Osteocyte (in vitro differentiated cells): ENCODE results near the gene TTN. TPM values are rescaled to one million over a fixed set of nuclear protein-coding genes. Genes with fewer than 3 reads are reported as not detected.
"Not testable (repeated sequence)": the region's sequence is repeated elsewhere in the genome, so short reads cannot be mapped to it uniquely, and the experiment has no call there.

Experiments
- DNase-seq: peaks from one replicate; pipeline ENCODE4 v3.0.0; 2021; ENCODE audit warnings: mixed read lengths; ENCODE audit not compliant: unreplicated experiment; ENCODE audit errors: extremely low spot score
- H3K27ac Mint-ChIP-seq: one replicate; pipeline ENCODE4 v1.8.0; 2021; ENCODE audit warnings: mild to moderate bottlenecking, mixed read lengths; ENCODE audit not compliant: unreplicated experiment
- H3K27me3 Mint-ChIP-seq: one replicate; pipeline ENCODE4 v1.8.0; 2021; ENCODE audit warnings: mixed read lengths; ENCODE audit not compliant: unreplicated experiment
- H3K36me3 Mint-ChIP-seq: one replicate; pipeline ENCODE4 v1.8.0; 2021; ENCODE audit warnings: mixed read lengths; ENCODE audit not compliant: unreplicated experiment
- H3K4me1 Mint-ChIP-seq: one replicate; pipeline ENCODE4 v1.8.0; 2021; ENCODE audit warnings: mixed read lengths; ENCODE audit not compliant: unreplicated experiment
- H3K4me3 Mint-ChIP-seq: one replicate; pipeline ENCODE4 v1.8.0; 2021; ENCODE audit warnings: mild to moderate bottlenecking, moderate library complexity, mixed read lengths; ENCODE audit not compliant: unreplicated experiment
- H3K9me3 Mint-ChIP-seq: one replicate; pipeline ENCODE4 v1.8.0; 2021; ENCODE audit warnings: mixed read lengths; ENCODE audit not compliant: unreplicated experiment
- total RNA-seq: library from RNA; stranded (reverse); gene quantifications from 2 replicates; pipeline ENCODE4 v1.2.1, GENCODE V29; 2021
- TF ChIP-seq, protein P1 (sequence below): fragments of 200-600 bp; sonication (generic); IDR thresholded peaks from 2 replicates; pipeline ENCODE4 v1.5.0; 2021; ENCODE audit warnings: antibody characterized with exemption, mild to moderate bottlenecking, moderate library complexity

TTN gene
- total RNA-seq, 1 donor from 2014 or later = not detected

DNA sequence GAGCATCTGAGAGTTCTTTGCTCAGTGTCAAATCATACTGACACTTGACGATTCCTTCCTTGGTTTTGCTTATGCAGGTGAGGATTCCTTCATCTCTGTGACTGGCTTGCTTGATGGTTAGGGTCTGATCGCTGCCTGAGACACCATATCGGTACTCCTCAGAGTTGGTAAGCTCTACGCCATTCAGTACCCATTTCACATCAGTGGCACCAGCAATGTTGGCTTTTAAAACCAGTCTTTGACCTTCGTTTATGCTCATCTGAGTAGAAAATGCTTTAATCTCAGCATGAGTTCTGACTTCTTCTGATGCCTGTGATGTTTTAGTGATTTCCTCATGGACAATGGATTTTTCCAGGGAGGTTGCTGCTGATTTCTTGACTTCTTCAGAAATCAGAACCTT is 278.6 kb downstream of the TTN start:
- H3K4me1 Mint-ChIP-seq = peaks cover 16% of the 10 kb centered on the region
- H3K36me3 Mint-ChIP-seq = peaks cover 20% of the 10 kb centered on the region
- TF ChIP-seq, protein P1, sequence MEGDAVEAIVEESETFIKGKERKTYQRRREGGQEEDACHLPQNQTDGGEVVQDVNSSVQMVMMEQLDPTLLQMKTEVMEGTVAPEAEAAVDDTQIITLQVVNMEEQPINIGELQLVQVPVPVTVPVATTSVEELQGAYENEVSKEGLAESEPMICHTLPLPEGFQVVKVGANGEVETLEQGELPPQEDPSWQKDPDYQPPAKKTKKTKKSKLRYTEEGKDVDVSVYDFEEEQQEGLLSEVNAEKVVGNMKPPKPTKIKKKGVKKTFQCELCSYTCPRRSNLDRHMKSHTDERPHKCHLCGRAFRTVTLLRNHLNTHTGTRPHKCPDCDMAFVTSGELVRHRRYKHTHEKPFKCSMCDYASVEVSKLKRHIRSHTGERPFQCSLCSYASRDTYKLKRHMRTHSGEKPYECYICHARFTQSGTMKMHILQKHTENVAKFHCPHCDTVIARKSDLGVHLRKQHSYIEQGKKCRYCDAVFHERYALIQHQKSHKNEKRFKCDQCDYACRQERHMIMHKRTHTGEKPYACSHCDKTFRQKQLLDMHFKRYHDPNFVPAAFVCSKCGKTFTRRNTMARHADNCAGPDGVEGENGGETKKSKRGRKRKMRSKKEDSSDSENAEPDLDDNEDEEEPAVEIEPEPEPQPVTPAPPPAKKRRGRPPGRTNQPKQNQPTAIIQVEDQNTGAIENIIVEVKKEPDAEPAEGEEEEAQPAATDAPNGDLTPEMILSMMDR = no peak
- H3K9me3 Mint-ChIP-seq = no peaks in the 10 kb centered on the region
- no peaks in the 10 kb centered on the region for H3K27me3 Mint-ChIP-seq
- H3K27ac Mint-ChIP-seq = no peak overlapping the region
- H3K4me3 Mint-ChIP-seq = no peak overlapping the region
- DNase-seq = no peak

DNA sequence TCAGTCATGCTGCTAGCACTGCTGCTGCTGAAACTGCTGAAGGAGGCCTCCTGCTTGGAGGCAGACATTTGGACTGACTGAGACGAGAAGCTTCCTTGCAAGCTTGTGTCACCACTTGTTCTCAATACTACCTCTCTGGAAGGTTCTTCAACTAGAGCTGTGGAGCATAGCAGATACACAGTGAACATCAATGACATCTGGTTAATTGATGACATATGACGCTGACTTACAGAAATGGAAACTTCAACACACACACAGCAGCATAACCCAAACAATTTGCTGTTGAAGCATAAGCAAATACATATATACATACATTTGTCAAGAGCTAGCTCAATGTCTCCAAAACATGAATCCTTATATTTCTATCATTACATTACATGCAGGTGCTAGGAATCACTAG is 279.6 kb downstream of the TTN start:
- no peaks in the 10 kb centered on the region for H3K9me3 Mint-ChIP-seq
- H3K4me1 Mint-ChIP-seq = peaks cover 20% of the 10 kb centered on the region
- no peak overlapping the region for H3K27ac Mint-ChIP-seq
- TF ChIP-seq, protein P1 = no peak
- no peak for DNase-seq
- H3K27me3 Mint-ChIP-seq = no peaks in the 10 kb centered on the region
- peaks cover 13% of the 10 kb centered on the region for H3K36me3 Mint-ChIP-seq
- no peak overlapping the region for H3K4me3 Mint-ChIP-seq

DNA sequence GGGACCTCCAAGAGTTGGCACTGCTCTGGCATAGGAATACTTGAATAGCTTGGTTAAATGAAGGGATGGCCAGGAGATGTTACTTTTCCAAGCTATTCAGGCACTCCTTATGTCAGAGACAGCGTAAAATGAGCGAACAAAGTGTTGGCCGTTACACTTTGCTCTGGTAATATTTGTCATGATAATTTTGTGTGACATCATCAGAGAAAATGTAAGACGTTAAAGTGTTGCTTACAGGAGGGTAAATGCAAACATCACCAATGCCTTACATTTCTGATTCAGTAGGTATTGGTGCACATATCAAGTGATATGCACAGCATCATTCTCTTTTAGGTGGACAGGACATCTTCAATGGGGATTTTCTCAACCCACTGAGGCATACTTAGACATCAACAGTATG is 281.0 kb downstream of the TTN start:
- H3K27me3 Mint-ChIP-seq = no peaks in the 10 kb centered on the region
- peaks cover 3% of the 10 kb centered on the region for H3K36me3 Mint-ChIP-seq
- peaks cover 20% of the 10 kb centered on the region for H3K4me1 Mint-ChIP-seq
- no peak overlapping the region for H3K27ac Mint-ChIP-seq
- TF ChIP-seq, protein P1 = no peak
- DNase-seq = no peak
- no peak overlapping the region for H3K4me3 Mint-ChIP-seq
- no peaks in the 10 kb centered on the region for H3K9me3 Mint-ChIP-seq

DNA sequence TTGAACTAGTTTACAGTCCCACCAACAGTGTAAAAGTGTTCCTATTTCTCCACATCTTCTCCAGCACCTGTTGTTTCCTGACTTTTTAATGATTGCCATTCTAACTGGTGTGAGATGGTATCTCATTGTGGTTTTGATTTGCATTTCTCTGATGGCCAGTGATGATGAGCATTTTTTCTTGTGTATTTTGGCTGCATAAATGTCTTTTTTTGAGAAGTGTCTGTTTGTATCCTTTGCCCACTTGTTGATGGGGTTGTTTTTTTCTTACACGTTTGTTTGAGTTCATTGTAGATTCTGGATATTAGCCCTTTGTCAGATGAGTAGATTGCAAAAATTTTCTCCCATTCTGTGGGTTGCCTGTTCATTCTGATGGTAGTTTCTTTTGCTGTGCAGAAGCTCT is 281.8 kb downstream of the TTN start:
- H3K9me3 Mint-ChIP-seq, H3K27me3 Mint-ChIP-seq, H3K27ac Mint-ChIP-seq, DNase-seq, H3K4me3 Mint-ChIP-seq, H3K36me3 Mint-ChIP-seq: not testable (repeated sequence)
- peaks cover 20% of the 10 kb centered on the region for H3K4me1 Mint-ChIP-seq

DNA sequence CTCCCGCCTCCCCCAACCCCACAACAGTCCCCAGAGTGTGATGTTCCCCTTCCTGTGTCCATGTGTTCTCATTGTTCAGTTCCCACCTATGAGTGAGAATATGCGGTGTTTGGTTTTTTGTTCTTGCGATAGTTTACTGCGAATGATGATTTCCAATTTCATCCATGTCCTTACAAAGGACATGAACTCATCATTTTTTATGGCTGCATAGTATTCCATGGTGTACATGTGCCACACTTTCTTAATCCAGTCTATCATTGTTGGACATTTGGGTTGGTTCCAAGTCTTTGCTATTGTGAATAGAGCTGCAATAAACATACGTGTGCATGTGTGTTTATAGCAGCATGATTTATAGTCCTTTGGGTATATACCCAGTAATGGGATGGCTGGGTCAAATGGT is 282.2 kb downstream of the TTN start:
- H3K27ac Mint-ChIP-seq, H3K9me3 Mint-ChIP-seq, H3K4me3 Mint-ChIP-seq, H3K36me3 Mint-ChIP-seq, H3K27me3 Mint-ChIP-seq, DNase-seq: not testable (repeated sequence)
- peaks cover 20% of the 10 kb centered on the region for H3K4me1 Mint-ChIP-seq

DNA sequence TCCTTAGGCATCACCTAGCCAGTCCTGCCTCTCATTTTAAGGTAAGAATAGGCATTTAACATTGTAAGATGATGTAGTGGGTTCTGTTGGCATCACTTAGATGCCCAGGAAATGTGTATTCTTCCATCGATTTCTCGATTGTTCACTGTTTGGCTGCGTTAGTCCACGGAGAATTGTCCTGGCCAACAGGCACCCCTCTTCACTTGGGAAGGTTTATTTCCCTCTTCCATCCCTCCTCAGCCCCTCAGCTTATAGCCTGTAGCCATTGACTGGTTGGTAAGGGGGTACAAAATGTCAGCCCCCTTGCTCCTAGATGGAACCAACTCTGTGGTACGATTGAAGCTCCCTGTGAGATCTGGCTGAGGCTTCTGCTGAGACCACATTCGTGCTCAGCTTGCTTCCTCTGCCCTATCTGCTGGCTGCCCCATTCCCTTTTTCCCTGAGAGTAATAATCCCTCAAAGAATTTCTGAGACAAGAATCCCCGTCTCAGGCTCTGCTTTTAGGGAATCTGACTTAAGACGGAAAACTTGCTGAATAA is 283.6 kb downstream of the TTN start:
- Mint-ChIP-seq H3K4me3 (peak overlapping the region; percentile 94), H3K36me3 (peaks cover 3% of the 10 kb centered on the region), H3K27me3 (no peaks in the 10 kb centered on the region), H3K9me3 (no peaks in the 10 kb centered on the region), H3K27ac (peak overlapping the region; percentile 92), H3K4me1 (peaks cover 20% of the 10 kb centered on the region)
- DNase-seq = no peak
- TF ChIP-seq, protein P1 = no peak
